ENCODE measurements around the gene LARP7. TPM values are rescaled to one million over a fixed set of nuclear protein-coding genes. Genes with fewer than 3 reads are reported as not detected.
"Not testable (repeated sequence)": the region's sequence is repeated elsewhere in the genome, so short reads cannot be mapped to it uniquely, and the experiment has no call there.

Gene LARP7
- total RNA-seq, 2 donors from 2014 or later, result 32.9 to 51.7 TPM

- H3K4me3 Mint-ChIP-seq; ATAC-seq; H3K27ac Mint-ChIP-seq; H3K27me3 Mint-ChIP-seq; DNase-seq; H3K9me3 ChIP-seq (ENCODE audit: control insufficient read depth, low read length, poor library complexity, severe bottlenecking): not testable (repeated sequence)
- Mint-ChIP-seq H3K4me1 (peaks cover 21% of the 10 kb centered on the region), H3K36me3 (ENCODE audit: low read depth) (peaks cover 10% of the 10 kb centered on the region)
These were observed 7.9 kb downstream of the LARP7 start for GRCh38 chr4:112644595-112645535.

DNA sequence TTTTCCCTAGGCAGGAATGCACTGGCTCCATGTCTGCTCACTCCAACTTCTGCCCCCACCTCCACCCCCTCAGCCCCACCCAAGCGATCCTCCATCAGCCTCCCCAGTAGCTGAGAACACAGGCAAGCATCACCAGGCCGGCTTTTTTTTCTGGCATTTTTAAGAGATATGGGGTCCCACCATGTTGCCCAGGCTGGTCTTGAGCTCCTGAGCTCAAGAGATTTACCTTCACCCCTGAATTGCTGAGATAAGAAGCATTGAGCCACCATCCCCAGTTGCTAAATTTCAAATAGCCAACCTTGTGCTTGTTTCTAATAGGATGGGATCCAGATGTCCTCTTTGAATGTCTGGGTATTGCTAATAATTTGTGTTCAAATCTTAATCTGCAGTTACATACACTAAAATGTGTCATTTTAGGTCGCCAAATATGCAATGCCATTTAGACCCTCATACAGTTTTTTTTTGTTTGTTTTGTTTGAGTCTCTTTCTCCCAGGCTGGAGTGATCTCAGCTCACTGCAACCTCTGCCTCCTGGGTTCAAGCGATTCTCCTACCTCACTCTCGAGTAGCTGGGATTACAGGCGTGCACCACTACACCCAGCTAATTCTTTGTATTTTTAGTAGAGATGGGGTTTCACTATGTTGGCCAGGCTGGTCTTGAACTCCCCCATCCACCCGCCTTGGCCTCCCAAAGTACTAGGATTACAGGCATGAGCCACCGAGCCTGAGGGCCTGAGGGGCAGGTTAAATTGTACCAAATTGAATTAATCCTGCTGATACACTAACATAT is 8.8 kb downstream of the LARP7 start:
- H3K36me3 Mint-ChIP-seq (ENCODE audit: low read depth), result peaks cover 9% of the 10 kb centered on the region
- DNase-seq (no peak), ATAC-seq (no peak)
- no peaks in the 10 kb centered on the region for H3K9me3 ChIP-seq (ENCODE audit: control insufficient read depth, low read length, poor library complexity, severe bottlenecking)
- no peak overlapping the region for H3K27ac Mint-ChIP-seq
- H3K4me3 Mint-ChIP-seq, result no peak overlapping the region
- peaks cover 19% of the 10 kb centered on the region for H3K4me1 Mint-ChIP-seq
- no peaks in the 10 kb centered on the region for H3K27me3 Mint-ChIP-seq

DNA sequence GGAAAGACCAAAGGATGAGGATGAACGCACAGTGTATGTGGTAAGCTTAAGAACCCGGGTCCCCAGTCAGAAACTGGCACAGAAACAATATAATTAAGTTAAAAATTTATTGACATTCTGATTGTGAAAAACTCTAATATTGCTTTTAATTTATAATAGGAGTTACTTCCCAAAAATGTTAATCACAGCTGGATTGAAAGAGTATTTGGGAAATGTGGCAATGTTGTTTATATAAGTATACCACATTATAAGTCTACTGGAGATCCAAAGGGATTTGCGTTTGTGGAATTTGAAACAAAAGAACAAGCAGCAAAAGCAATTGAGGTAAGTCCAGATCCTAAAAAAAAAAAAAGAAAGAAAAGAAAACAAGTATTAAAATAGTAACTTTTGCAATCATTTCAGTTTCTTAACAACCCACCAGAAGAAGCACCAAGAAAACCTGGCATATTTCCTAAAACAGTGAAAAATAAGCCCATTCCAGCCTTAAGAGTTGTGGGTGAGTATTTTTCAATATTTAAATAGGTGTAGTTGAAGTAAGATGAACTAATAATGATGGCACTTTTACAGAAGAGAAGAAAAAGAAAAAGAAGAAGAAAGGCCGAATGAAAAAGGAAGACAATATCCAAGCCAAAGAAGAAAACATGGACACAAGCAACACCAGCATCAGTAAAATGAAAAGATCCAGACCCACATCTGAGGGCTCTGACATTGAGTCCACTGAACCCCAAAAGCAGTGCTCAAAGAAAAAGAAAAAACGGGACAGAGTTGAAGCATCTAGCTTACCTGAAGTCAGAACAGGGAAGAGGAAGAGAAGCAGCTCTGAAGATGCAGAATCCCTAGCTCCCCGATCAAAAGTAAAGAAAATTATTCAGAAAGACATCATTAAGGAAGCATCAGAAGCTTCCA is 9.9 kb downstream of the LARP7 start:
- Mint-ChIP-seq H3K27ac (no peak overlapping the region), H3K36me3 (ENCODE audit: low read depth) (peaks cover 5% of the 10 kb centered on the region), H3K27me3 (no peaks in the 10 kb centered on the region)

GRCh38 chr4:112647785-112648184 is 10.8 kb downstream of the LARP7 start:
- Mint-ChIP-seq H3K4me1 (peaks cover 8% of the 10 kb centered on the region), H3K4me3 (no peak overlapping the region), H3K36me3 (ENCODE audit: low read depth) (peaks cover 4% of the 10 kb centered on the region), H3K27ac (no peak overlapping the region), H3K27me3 (no peaks in the 10 kb centered on the region)
- DNase-seq, result no peak
- no peak for ATAC-seq
- H3K9me3 ChIP-seq (ENCODE audit: control insufficient read depth, low read length, poor library complexity, severe bottlenecking), result no peaks in the 10 kb centered on the region

More for the DNA sequence above, 9.9 kb downstream of the LARP7 start:
- H3K4me3 Mint-ChIP-seq, result no peak overlapping the region
- ATAC-seq, result no peak
- no peak for DNase-seq
- peaks cover 10% of the 10 kb centered on the region for H3K4me1 Mint-ChIP-seq
- H3K9me3 ChIP-seq (ENCODE audit: control insufficient read depth, low read length, poor library complexity, severe bottlenecking), result no peaks in the 10 kb centered on the region

GRCh38 chr4:112648263-112649054 is 11.5 kb downstream of the LARP7 start:
- peaks cover 4% of the 10 kb centered on the region for H3K36me3 Mint-ChIP-seq (ENCODE audit: low read depth)
- ATAC-seq (no peak), DNase-seq (no peak)
- no peak overlapping the region for H3K4me3 Mint-ChIP-seq
- H3K27ac Mint-ChIP-seq, result no peak overlapping the region
- H3K4me1 Mint-ChIP-seq, result peaks cover 3% of the 10 kb centered on the region
- no peaks in the 10 kb centered on the region for H3K27me3 Mint-ChIP-seq
- H3K9me3 ChIP-seq (ENCODE audit: control insufficient read depth, low read length, poor library complexity, severe bottlenecking), result no peaks in the 10 kb centered on the region

- no peak for ATAC-seq
- H3K27ac Mint-ChIP-seq, result no peak overlapping the region
- peaks cover 4% of the 10 kb centered on the region for H3K36me3 Mint-ChIP-seq (ENCODE audit: low read depth)
- no peak for DNase-seq
- H3K27me3 Mint-ChIP-seq, result no peaks in the 10 kb centered on the region
- H3K4me1 Mint-ChIP-seq, result peaks cover 3% of the 10 kb centered on the region
- H3K9me3 ChIP-seq (ENCODE audit: control insufficient read depth, low read length, poor library complexity, severe bottlenecking), result no peaks in the 10 kb centered on the region
- H3K4me3 Mint-ChIP-seq, result no peak overlapping the region
These were observed 12.1 kb downstream of the LARP7 start for GRCh38 chr4:112649055-112649408.

DNA sequence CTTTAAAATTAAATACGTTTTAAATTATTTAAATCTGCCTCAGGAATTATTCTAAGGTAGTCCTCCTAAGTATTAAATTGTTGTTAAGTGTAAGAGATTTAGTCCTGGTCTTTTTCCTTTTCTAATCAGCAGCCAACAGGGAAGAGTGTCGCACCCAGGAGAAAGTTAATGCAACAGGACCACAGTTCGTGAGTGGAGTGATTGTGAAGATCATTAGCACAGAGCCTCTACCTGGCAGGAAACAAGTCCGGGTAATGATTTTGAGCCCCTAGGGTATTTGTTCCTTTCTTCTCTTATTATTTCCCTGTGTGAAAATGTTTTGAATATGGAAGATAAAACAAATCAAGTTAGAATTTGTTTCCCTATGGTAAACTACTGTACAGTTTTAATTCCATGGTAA is 13.4 kb downstream of the LARP7 start:
- H3K27me3 Mint-ChIP-seq, result no peaks in the 10 kb centered on the region
- no peak overlapping the region for H3K4me3 Mint-ChIP-seq
- no peak overlapping the region for H3K27ac Mint-ChIP-seq
- DNase-seq, result no peak
- peaks cover 6% of the 10 kb centered on the region for H3K36me3 Mint-ChIP-seq (ENCODE audit: low read depth)
- no peaks in the 10 kb centered on the region for H3K9me3 ChIP-seq (ENCODE audit: control insufficient read depth, low read length, poor library complexity, severe bottlenecking)
- no peak for ATAC-seq
- peaks cover 3% of the 10 kb centered on the region for H3K4me1 Mint-ChIP-seq

GRCh38 chr4:112651641-112652040 is 14.7 kb downstream of the LARP7 start:
- H3K27me3 Mint-ChIP-seq, result no peaks in the 10 kb centered on the region
- peaks cover 9% of the 10 kb centered on the region for H3K36me3 Mint-ChIP-seq (ENCODE audit: low read depth)
- peaks cover 4% of the 10 kb centered on the region for H3K4me1 Mint-ChIP-seq
- H3K4me3 Mint-ChIP-seq, result no peak overlapping the region
- no peak overlapping the region for H3K27ac Mint-ChIP-seq
- DNase-seq (no peak), ATAC-seq (no peak)
- H3K9me3 ChIP-seq (ENCODE audit: control insufficient read depth, low read length, poor library complexity, severe bottlenecking), result no peaks in the 10 kb centered on the region

DNA sequence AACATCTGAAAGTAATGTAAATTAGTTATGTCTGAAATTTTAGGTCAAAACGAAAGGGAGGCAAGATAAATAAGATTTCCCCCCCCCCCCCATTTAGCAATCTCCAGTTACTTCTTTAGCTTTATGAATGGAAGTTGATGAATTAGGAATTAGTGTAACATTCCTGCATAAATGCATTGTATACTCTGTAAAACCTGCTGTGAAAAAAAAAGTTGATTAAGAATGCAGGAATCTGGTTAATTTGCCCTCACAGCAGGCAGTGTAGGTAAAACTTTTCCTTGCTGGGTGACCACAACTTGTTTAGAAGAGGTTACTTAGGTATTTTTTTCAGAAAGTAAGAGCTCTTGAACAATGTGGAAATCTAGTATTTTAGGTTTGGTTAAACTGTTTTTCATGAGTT is 15.3 kb downstream of the LARP7 start:
- ATAC-seq (no peak), DNase-seq (no peak)
- peaks cover 6% of the 10 kb centered on the region for H3K36me3 Mint-ChIP-seq (ENCODE audit: low read depth)
- peaks cover 2% of the 10 kb centered on the region for H3K4me1 Mint-ChIP-seq
- no peaks in the 10 kb centered on the region for H3K27me3 Mint-ChIP-seq
- no peak overlapping the region for H3K4me3 Mint-ChIP-seq
- H3K27ac Mint-ChIP-seq, result no peak overlapping the region
- no peaks in the 10 kb centered on the region for H3K9me3 ChIP-seq (ENCODE audit: control insufficient read depth, low read length, poor library complexity, severe bottlenecking)

GRCh38 chr4:112655270-112655669 is 18.3 kb downstream of the LARP7 start:
- no peak for ATAC-seq
- no peak overlapping the region for H3K4me3 Mint-ChIP-seq

GRCh38 chr4:112656115-112656514 is 19.2 kb downstream of the LARP7 start:
- not testable (repeated sequence) for H3K27me3 Mint-ChIP-seq; H3K4me3 Mint-ChIP-seq; H3K4me1 Mint-ChIP-seq; H3K27ac Mint-ChIP-seq; H3K36me3 Mint-ChIP-seq (ENCODE audit: low read depth); ATAC-seq; H3K9me3 ChIP-seq (ENCODE audit: control insufficient read depth, low read length, poor library complexity, severe bottlenecking); DNase-seq

More at GRCh38 chr4:112655270-112655669, 18.3 kb downstream of the LARP7 start:
- Mint-ChIP-seq H3K27me3 (no peaks in the 10 kb centered on the region), H3K36me3 (ENCODE audit: low read depth) (peaks cover 5% of the 10 kb centered on the region), H3K27ac (no peak overlapping the region), H3K4me1 (peaks cover 2% of the 10 kb centered on the region)
- DNase-seq, result no peak
- no peaks in the 10 kb centered on the region for H3K9me3 ChIP-seq (ENCODE audit: control insufficient read depth, low read length, poor library complexity, severe bottlenecking)

- Mint-ChIP-seq H3K4me3 (no peak overlapping the region), H3K36me3 (ENCODE audit: low read depth) (peaks cover 5% of the 10 kb centered on the region), H3K4me1 (peaks cover 7% of the 10 kb centered on the region), H3K27ac (no peak overlapping the region), H3K27me3 (no peaks in the 10 kb centered on the region)
- no peak for ATAC-seq
- DNase-seq, result no peak
- no peaks in the 10 kb centered on the region for H3K9me3 ChIP-seq (ENCODE audit: control insufficient read depth, low read length, poor library complexity, severe bottlenecking)
These were observed 27.7 kb downstream of the LARP7 start for GRCh38 chr4:112664611-112665010.

Data from T-helper 17 cell (primary cell).